ENCODE measurements around the gene GADD45GIP1. TPM values are rescaled to one million over a fixed set of nuclear protein-coding genes. Genes with fewer than 3 reads are reported as not detected.

GADD45GIP1 gene
- polyA plus RNA-seq, 2 of the 4 experiments (the other 2 are of a cell fraction) = 26.4 to 31.1 TPM

GRCh38 chr19:12956446-12957388 is at the start of gene GADD45GIP1 (continued):
- TF ChIP-seq, protein P1, sequence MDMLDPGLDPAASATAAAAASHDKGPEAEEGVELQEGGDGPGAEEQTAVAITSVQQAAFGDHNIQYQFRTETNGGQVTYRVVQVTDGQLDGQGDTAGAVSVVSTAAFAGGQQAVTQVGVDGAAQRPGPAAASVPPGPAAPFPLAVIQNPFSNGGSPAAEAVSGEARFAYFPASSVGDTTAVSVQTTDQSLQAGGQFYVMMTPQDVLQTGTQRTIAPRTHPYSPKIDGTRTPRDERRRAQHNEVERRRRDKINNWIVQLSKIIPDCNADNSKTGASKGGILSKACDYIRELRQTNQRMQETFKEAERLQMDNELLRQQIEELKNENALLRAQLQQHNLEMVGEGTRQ (IDR thresholded peaks at IDR 0.05) = no peak
- no peak for TF ChIP-seq SREBF2 (IDR thresholded peaks at IDR 0.05)
- no peak for TF ChIP-seq HEYL (CRISPR knock-in tag; IDR thresholded peaks at IDR 0.05)
- no peak for TF ChIP-seq REST (IDR thresholded peaks at IDR 0.05)
- TF ChIP-seq HES2 (IDR thresholded peaks at IDR 0.05) = no peak
- TF ChIP-seq, protein P2, sequence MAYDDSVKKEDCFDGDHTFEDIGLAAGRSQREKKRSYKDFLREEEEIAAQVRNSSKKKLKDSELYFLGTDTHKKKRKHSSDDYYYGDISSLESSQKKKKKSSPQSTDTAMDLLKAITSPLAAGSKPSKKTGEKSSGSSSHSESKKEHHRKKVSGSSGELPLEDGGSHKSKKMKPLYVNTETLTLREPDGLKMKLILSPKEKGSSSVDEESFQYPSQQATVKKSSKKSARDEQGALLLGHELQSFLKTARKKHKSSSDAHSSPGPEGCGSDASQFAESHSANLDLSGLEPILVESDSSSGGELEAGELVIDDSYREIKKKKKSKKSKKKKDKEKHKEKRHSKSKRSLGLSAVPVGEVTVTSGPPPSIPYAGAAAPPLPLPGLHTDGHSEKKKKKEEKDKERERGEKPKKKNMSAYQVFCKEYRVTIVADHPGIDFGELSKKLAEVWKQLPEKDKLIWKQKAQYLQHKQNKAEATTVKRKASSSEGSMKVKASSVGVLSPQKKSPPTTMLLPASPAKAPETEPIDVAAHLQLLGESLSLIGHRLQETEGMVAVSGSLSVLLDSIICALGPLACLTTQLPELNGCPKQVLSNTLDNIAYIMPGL (CRISPR knock-in tag; IDR thresholded peaks at IDR 0.05; ENCODE audit: borderline replicate concordance) = no peak
- TF ChIP-seq FOSB (CRISPR knock-in tag; IDR thresholded peaks at IDR 0.05) = no peak
- no peak for TF ChIP-seq ZNF302 (CRISPR knock-in tag; IDR thresholded peaks at IDR 0.05)
- no peak for TF ChIP-seq RARB (CRISPR knock-in tag; IDR thresholded peaks at IDR 0.05)
- no peak for TF ChIP-seq FOSL2 (IDR thresholded peaks at IDR 0.05)
- no peak for TF ChIP-seq FOSL2 (CRISPR knock-in tag; IDR thresholded peaks at IDR 0.05)
- no peak for TF ChIP-seq NFE2L2 (conservative IDR thresholded peaks at IDR 0.05; ENCODE audit: low read length)
- no peak for TF ChIP-seq ZC3H11A (IDR thresholded peaks at IDR 0.05)
- TF ChIP-seq CEBPB (IDR thresholded peaks at IDR 0.05) = no peak
- TF ChIP-seq KDM5A (IDR thresholded peaks at IDR 0.05) = peak; percentile 84
- TF ChIP-seq E2F6 (IDR thresholded peaks at IDR 0.05; ENCODE audit: borderline replicate concordance, low read depth) = no peak

GRCh38 chr19:13005861-13006370 is 48.9 kb upstream of the GADD45GIP1 start:
- ChIA-PET CTCF (interaction anchor here (0.7 to 2.7 kb wide), 11 partner anchors 8 to 89 kb away, joined by 3 to 18 read pairs (median 6); no protein-coding TSS in a partner anchor), POLR2A (no interaction called here)
- no peak for DNase-seq (ENCODE audit: low read depth in 1 of 2, low spot score in 1 of 2)
- no peak for FAIRE-seq
- no peak for TF ChIP-seq FOSL2 (IDR thresholded peaks at IDR 0.05)
- no peak for TF ChIP-seq FOSL2 (CRISPR knock-in tag; IDR thresholded peaks at IDR 0.05)
- no peak for TF ChIP-seq HOXB5 (CRISPR knock-in tag; IDR thresholded peaks at IDR 0.05)
- no peak overlapping the region for H3K27ac ChIP-seq
- H3K4me1 ChIP-seq = no peaks in the 10 kb centered on the region
- H3K9me3 ChIP-seq = no peaks in the 10 kb centered on the region
- no peak overlapping the region for H3K4me3 ChIP-seq
- WGBS (ENCODE audit: missing lambda C conversion rate) = 65% methylated on average over 9 of the region's 12 CpGs
- ATAC-seq = no peak
- no peak overlapping the region for H3K4me2 ChIP-seq
